HepG2 (cell line): ENCODE results near the gene SLC25A47. TPM values are rescaled to one million over a fixed set of nuclear protein-coding genes. Genes with fewer than 3 reads are reported as not detected.
A peak's percentile ranks its signal among the peaks of the same experiment; 100 is the strongest.

Experiments
- ATAC-seq: fragments of 200-7000 bp; cut with Tn5 transposase; 3 replicates; pipeline ENCODE4 v1.9.1; 2020; ENCODE audit warnings: mild to moderate bottlenecking, moderate library complexity
- BruUV-seq: library from RNA; stranded (reverse); fragments of 400-500 nt; replicated peaks from 2 replicates; lab custom pipeline; 2021; lab: Mats Ljungman, UMichigan
- CTCF ChIA-PET: fragments of 300-600 bp; formaldehyde crosslinking; extraction: SDS; loops from one replicate; lab custom pipeline; 2021; ENCODE audit warnings: low total read pairs, inconsistent platforms, low intra/inter-chr PET ratio; lab: Yijun Ruan, JAX
- POLR2A ChIA-PET: fragments of 350-600 bp; sonication (Branson Sonifier 250); formaldehyde crosslinking; loops from one replicate; lab custom pipeline; 2020; ENCODE audit warnings: antibody characterized with exemption, inconsistent platforms; lab: Yijun Ruan, JAX
- DNase-seq: peaks from one replicate; pipeline ENCODE4 v3.0.0-alpha.2; 2015; ENCODE audit warnings: low spot score
- FAIRE-seq: peaks from 3 replicates; lab custom pipeline; 2011; peaks lifted over from hg19 to GRCh38; lab: Jason Lieb, UNC
- H2AFZ ChIP-seq: one replicate; pipeline ENCODE4 v1.6.1; 2011; ENCODE audit warnings: low read length, inconsistent platforms
- H3K27ac ChIP-seq: fragments of 300-600 bp; 3 replicates; pipeline ENCODE4 v1.8.0; 2011; ENCODE audit warnings: mixed run types, mild to moderate bottlenecking, mixed read lengths, low read length, inconsistent platforms; ENCODE audit not compliant: insufficient read depth; ENCODE audit errors: extremely low read length
- H3K27me3 ChIP-seq, 2 experiments: fragments of 200-600 bp in 1 of 2; 2 replicates in 1 of 2; 3 replicates in 1 of 2; pipeline versions ENCODE4 v1.6.0 to v1.8.0; 2011; ENCODE audit warnings: low read length in 2 of 2, mild to moderate bottlenecking in 2 of 2, moderate library complexity in 2 of 2, inconsistent platforms in 1 of 2; ENCODE audit not compliant: insufficient read depth in 2 of 2, control insufficient read depth in 1 of 2
- H3K36me3 ChIP-seq, 2 experiments: fragments of 200-600 bp in 1 of 2; replicated peaks in 1 of 2; 2 replicates in 1 of 2; 3 replicates in 1 of 2; pipeline versions ENCODE4 v1.5.1 to v1.8.0; 2011; ENCODE audit warnings: low read length in 2 of 2, inconsistent platforms in 1 of 2; ENCODE audit not compliant: insufficient read depth in 2 of 2, control insufficient read depth in 1 of 2
- H3K4me1 ChIP-seq: 2 replicates; pipeline ENCODE4 v1.5.1; 2012; ENCODE audit warnings: low read length, inconsistent platforms; ENCODE audit not compliant: insufficient read depth
- H3K4me2 ChIP-seq: 2 replicates; pipeline ENCODE4 v1.6.0; 2011; ENCODE audit warnings: low read depth, low read length, inconsistent platforms
- H3K4me3 ChIP-seq, 3 experiments: fragments of 200-600 bp in 1 of 3; sonication (generic), shearing (Covaris generic) in 1 of 3; replicated peaks in 1 of 3; 2 replicates each; pipeline ENCODE4 v1.5.1; 2011 to 2016; ENCODE audit warnings: low read length in 3 of 3, inconsistent platforms in 2 of 3, low read depth in 2 of 3, mild to moderate bottlenecking in 2 of 3, control low read depth in 1 of 3, mixed read lengths in 1 of 3; ENCODE audit not compliant: insufficient read depth in 1 of 3
- H3K79me2 ChIP-seq: one replicate; pipeline ENCODE4 v1.6.1; 2011; ENCODE audit warnings: low read length, inconsistent platforms; ENCODE audit not compliant: insufficient read depth
- H3K9ac ChIP-seq: 2 replicates; pipeline ENCODE4 v1.6.0; 2011; ENCODE audit warnings: mild to moderate bottlenecking, low read depth, low read length, inconsistent platforms; ENCODE audit not compliant: insufficient read depth
- H3K9me3 ChIP-seq: 2 replicates; pipeline ENCODE4 v1.5.1; 2012; ENCODE audit warnings: mild to moderate bottlenecking, low read length
- H4K20me1 ChIP-seq: 2 replicates; pipeline ENCODE4 v1.6.0; 2011; ENCODE audit warnings: inconsistent platforms, mild to moderate bottlenecking, low read length, moderate library complexity; ENCODE audit not compliant: insufficient read depth
- AGO2 ChIP-seq: fragments of 200-400 bp; formaldehyde crosslinking; optimal IDR thresholded peaks from 2 replicates; pipeline ENCODE3; 2017; ENCODE audit warnings: mild to moderate bottlenecking, low read depth, low read length, moderate library complexity
- CEBPB ChIP-seq: IDR thresholded peaks from 2 replicates; pipeline ENCODE4 v1.6.1; 2011; ENCODE audit warnings: low read depth, low read length, improper control_type of control experiment, borderline replicate concordance
- CENPX ChIP-seq: sonication (generic); formaldehyde crosslinking; IDR thresholded peaks from 2 replicates; pipeline ENCODE4 v1.9.0; 2021; ENCODE audit warnings: mild to moderate bottlenecking, missing genetic modification reagents, moderate library complexity
- CERS6 ChIP-seq: sonication (generic); formaldehyde crosslinking; IDR thresholded peaks from 2 replicates; pipeline ENCODE4 v1.5.0; 2020; ENCODE audit warnings: missing genetic modification reagents
- CHD4 ChIP-seq: fragments of 200-600 bp; sonication (generic); IDR thresholded peaks from 2 replicates; pipeline ENCODE4 v1.7.0; 2017; ENCODE audit warnings: mild to moderate bottlenecking, low read length, borderline replicate concordance
- E2F1 ChIP-seq: sonication (generic); formaldehyde crosslinking; IDR thresholded peaks from 2 replicates; pipeline ENCODE4 v1.5.0; 2020; ENCODE audit warnings: missing genetic modification reagents
- IKZF1 ChIP-seq: fragments of 450-650 bp; IDR thresholded peaks from 2 replicates; pipeline ENCODE4 v1.7.1; 2016
- LCORL ChIP-seq, 2 experiments: fragments of 450-650 bp in 1 of 2; sonication (generic) in 1 of 2; formaldehyde crosslinking in 1 of 2; IDR thresholded peaks; 2 replicates each; pipeline versions ENCODE4 v1.5.0 to v1.6.1; 2017 to 2020; ENCODE audit warnings: antibody characterized with exemption in 1 of 2, missing genetic modification reagents in 1 of 2
- MAZ ChIP-seq, 2 experiments: sonication (generic) in 1 of 2; formaldehyde crosslinking in 1 of 2; IDR thresholded peaks; 2 replicates each; pipeline versions ENCODE4 v1.5.0 to v1.6.1; 2012 to 2020; ENCODE audit warnings: low read depth in 2 of 2, mild to moderate bottlenecking in 2 of 2, borderline replicate concordance in 1 of 2, improper control_type of control experiment in 1 of 2, low read length in 1 of 2, missing genetic modification reagents in 1 of 2, moderate library complexity in 1 of 2
- WGBS: methylation state at CpG from one replicate; pipeline ENCODE4 v1.1.6; 2017; ENCODE audit warnings: low lambda C conversion rate; 5-methylcytosine and 5-hydroxymethylcytosine counted together
- in situ Hi-C: cut with HindIII; loops from 2 replicates; pipeline ENCODE4 v1.10.0; 2017; ENCODE audit warnings: low pct_unique_long_range_greater_than_20kb; ENCODE audit not compliant: extremely low pct_ligation_motif_present
- intact Hi-C: fragments of 100-400 bp; cut with micrococcal nuclease; formaldehyde crosslinking; loops from one replicate; pipeline ENCODE4 v1.10.0; 2022; ENCODE audit not compliant: unreplicated experiment
- polyA plus RNA-seq, 8 experiments: library from polyadenylated mRNA; depleted of rRNA in 3 of 8; stranded (reverse) in 7 of 8; unstranded in 1 of 8; fragments of >200 nt; fragmentation: Illumina TruSeq in 4 of 8; extraction: Trizol in 4 of 8; gene quantifications; 2 replicates each; pipeline versions ENCODE4 v1.2.1 to v1.2.3, GENCODE V29; 2011 to 2016; ENCODE audit warnings: low read depth in 4 of 8, missing spikeins in 1 of 8, mixed read lengths in 1 of 8; ENCODE audit not compliant: insufficient read depth in 1 of 8
- total RNA-seq, 5 experiments: library from RNA; depleted of rRNA; stranded (reverse); fragments of >200 nt; fragmentation: Illumina TruSeq; extraction: Trizol; gene quantifications; 2 replicates each; pipeline ENCODE4 v1.2.3, GENCODE V29; 2016; ENCODE audit warnings: low read depth in 1 of 5

SLC25A47 gene
- total and polyA plus RNA-seq, 2 of the 13 experiments (the other 11 are each of a cell fraction or from before 2014, with no cell fraction given), result 1.0 to 1.7 TPM

GRCh38 chr14:100332071-100332639 lies 9.0 kb downstream of the SLC25A47 start:
- H3K79me2 ChIP-seq, result no peaks in the 10 kb centered on the region
- H3K9ac ChIP-seq, result no peak overlapping the region
- BruUV-seq, result no TSS peak
- DNase-seq, result no peak
- no peak for TF ChIP-seq IKZF1
- no peak for TF ChIP-seq CHD4
- TF ChIP-seq AGO2, result peak; percentile 19
- intact Hi-C loops, result no loop called here
- H3K27me3 ChIP-seq, result no peaks in the 10 kb centered on the region
- H3K4me1 ChIP-seq, result peaks cover 26% of the 10 kb centered on the region
- H2AFZ ChIP-seq, result no peak overlapping the region
- no peak overlapping the region for H3K27ac ChIP-seq
- CTCF ChIA-PET, result no interaction called here
- in situ Hi-C loops, result no loop called here
- WGBS, result 83% methylated on average over 5 of the region's 11 CpGs
- H3K36me3 ChIP-seq, result peaks cover 8 to 14% of the 10 kb centered on the region in 2 experiments; a peak in 4 of 5 replicates
- POLR2A ChIA-PET, result no interaction called here
- no peak for FAIRE-seq
- no peak overlapping the region for H3K4me2 ChIP-seq
- no peaks in the 10 kb centered on the region for H4K20me1 ChIP-seq
- ATAC-seq, result no peak
- H3K4me3 ChIP-seq, result no peak overlapping the region
- no peaks in the 10 kb centered on the region for H3K9me3 ChIP-seq

GRCh38 chr14:100332797-100333196 lies 9.7 kb downstream of the SLC25A47 start:
- no peak overlapping the region for H3K27ac ChIP-seq
- no TSS peak for BruUV-seq

More at GRCh38 chr14:100332797-100333196, 9.7 kb downstream of the SLC25A47 start:
- TF ChIP-seq MAZ (IDR thresholded peaks at IDR 0.05; ENCODE audit: borderline replicate concordance, low read depth, low read length) (no peak), MAZ (CRISPR knock-in tag; IDR thresholded peaks at IDR 0.05; ENCODE audit: low read depth) (no peak), LCORL (IDR thresholded peaks at IDR 0.05) (no peak), LCORL (CRISPR knock-in tag; IDR thresholded peaks at IDR 0.05) (no peak), E2F1 (CRISPR knock-in tag) (no peak), CEBPB (0 out of 2 replicates have a peak, but pooled peaks have one; percentile 4), CENPX (no peak), CERS6 (CRISPR knock-in tag) (no peak)
- ChIA-PET CTCF (no interaction called here), POLR2A (no interaction called here)
- DNase-seq (no peak), FAIRE-seq (no peak), ATAC-seq (no peak)
- H3K36me3 ChIP-seq, result peaks cover 9 to 20% of the 10 kb centered on the region in 2 experiments; a peak in 4 of 5 replicates
- no peak overlapping the region for H3K4me2 ChIP-seq
- intact Hi-C loops, result no loop called here
- H4K20me1 ChIP-seq, result no peaks in the 10 kb centered on the region
- H3K9me3 ChIP-seq, result no peaks in the 10 kb centered on the region
- peaks cover 26% of the 10 kb centered on the region for H3K4me1 ChIP-seq
- in situ Hi-C loops, result no loop called here
- H3K4me3 ChIP-seq, result no peak overlapping the region
- no peaks in the 10 kb centered on the region for H3K79me2 ChIP-seq
- no peak overlapping the region for H3K9ac ChIP-seq
- WGBS, result 94% methylated on average over 3 of the region's 8 CpGs
- no peaks in the 10 kb centered on the region for H3K27me3 ChIP-seq
- no peak overlapping the region for H2AFZ ChIP-seq
